ENCODE measurements around the gene PPP5C.
"Not testable (repeated sequence)": the region's sequence is repeated elsewhere in the genome, so short reads cannot be mapped to it uniquely, and the experiment has no call there.

PPP5C gene

DNA sequence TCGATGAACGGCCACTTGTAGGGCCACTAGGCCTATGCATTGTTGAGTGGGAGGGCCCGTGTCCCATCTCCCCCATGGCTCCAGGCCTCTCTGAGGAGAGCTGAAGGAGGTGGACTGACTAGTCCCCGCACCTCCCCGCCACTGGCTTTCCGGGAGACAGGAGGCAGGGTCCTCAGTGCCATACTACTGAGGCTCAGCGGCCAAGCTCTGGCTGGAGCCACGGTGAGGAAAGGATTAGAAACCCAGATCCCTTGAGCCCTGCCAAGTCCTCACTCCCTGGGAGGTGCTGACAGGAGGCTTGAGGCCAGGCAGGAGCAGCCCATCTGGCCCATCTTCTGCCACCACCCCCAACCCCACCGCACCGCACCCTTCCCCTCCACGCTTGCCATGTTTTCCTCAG is 37.5 kb downstream of the PPP5C start:
- no peak for DNase-seq (ENCODE audit: low read depth in 3 of 3, low spot score in 1 of 3)

DNA sequence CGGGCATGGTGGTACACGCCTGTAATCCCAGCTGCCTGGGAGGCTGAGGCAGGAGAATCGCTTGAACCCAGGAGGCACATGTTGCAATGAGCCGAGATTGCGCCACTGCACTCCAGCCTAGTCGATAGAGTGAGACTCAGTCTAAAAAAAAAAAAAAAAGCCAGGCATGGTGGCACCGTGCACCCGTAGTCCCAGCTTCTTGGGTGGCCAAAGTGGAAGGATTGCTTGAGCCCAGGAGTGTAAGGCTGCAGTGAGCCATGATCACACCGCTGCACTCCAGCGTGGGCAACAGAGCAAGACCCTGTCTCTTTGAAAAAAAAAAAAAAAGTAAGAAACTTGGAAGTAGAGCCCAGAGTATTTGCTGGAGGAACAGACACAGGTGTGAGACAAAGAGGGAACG is 38.7 kb downstream of the PPP5C start:
- DNase-seq (ENCODE audit: low read depth in 3 of 3, low spot score in 1 of 3), result no peak

DNA sequence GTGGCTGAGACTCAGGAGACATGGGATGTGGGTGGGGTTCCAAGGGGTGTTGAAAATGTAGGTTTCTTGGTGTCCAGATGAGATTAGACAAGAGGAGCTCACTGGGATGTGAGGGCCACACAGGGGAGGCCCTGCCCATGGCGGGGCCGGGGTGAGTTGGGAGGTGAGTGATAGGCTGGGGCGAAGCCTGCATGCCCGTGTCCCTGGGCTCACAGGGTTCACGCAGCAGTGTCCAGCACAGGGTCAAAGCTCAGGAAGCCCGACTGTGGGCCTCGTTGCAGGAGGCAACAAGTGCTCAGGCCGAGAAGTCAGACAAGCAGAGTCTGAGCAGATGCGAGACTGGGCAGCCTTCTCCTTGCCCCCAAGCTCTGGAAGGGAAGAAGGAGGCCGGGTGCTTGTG is 39.3 kb downstream of the PPP5C start:
- no peak for DNase-seq (ENCODE audit: low read depth in 3 of 3, low spot score in 1 of 3)

DNA sequence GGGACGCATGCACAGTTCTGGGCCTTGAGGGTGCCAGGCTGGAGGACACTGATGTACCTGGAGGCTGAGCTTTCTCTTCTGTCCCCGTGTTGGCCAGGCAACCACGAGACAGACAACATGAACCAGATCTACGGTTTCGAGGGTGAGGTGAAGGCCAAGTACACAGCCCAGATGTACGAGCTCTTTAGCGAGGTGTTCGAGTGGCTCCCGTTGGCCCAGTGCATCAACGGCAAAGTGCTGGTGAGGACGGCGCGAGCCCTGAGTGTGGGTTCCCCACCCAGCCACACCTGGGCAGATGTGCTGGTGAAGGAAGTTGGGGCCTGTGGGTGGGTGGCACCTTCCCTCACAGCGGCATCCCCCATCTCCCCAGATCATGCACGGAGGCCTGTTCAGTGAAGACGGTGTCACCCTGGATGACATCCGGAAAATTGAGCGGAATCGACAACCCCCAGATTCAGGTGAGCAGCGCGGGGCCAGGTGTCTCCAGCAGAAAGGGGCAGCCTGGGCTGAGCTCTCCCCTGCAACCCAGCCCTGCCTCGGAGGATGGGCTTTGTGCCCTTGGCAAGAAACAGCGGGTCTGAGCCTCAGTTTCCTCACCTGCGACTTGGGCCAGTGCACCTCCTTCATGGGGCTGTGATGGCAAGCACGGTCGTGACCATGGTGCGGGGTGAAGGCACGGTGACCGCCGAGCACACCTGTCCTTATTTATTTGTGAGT is 40.3 kb downstream of the PPP5C start:
- DNase-seq (ENCODE audit: low read depth in 3 of 3, low spot score in 1 of 3), result no peak

DNA sequence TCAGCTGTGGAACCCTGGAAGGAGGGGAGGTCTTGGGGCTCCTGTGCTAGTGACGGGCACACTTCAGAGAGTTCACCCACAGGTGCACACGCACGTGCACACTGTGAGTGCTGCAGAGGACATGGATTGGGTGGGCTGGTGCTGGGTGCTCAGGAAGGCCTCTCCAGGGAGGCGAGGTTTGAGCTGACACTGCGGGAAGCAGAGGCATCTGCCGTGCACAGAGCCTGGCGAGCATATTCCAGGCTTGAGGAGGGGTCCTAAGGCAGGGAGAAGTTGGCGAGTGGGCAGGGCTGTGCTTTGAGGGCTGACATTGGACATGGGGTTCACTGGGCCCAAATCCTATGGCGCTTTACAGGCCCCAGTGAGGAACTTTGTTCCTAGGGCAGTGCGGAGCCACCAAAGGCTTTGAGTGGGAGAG is 40.8 kb downstream of the PPP5C start:
- no peak for DNase-seq (ENCODE audit: low read depth in 3 of 3, low spot score in 1 of 3)

DNA sequence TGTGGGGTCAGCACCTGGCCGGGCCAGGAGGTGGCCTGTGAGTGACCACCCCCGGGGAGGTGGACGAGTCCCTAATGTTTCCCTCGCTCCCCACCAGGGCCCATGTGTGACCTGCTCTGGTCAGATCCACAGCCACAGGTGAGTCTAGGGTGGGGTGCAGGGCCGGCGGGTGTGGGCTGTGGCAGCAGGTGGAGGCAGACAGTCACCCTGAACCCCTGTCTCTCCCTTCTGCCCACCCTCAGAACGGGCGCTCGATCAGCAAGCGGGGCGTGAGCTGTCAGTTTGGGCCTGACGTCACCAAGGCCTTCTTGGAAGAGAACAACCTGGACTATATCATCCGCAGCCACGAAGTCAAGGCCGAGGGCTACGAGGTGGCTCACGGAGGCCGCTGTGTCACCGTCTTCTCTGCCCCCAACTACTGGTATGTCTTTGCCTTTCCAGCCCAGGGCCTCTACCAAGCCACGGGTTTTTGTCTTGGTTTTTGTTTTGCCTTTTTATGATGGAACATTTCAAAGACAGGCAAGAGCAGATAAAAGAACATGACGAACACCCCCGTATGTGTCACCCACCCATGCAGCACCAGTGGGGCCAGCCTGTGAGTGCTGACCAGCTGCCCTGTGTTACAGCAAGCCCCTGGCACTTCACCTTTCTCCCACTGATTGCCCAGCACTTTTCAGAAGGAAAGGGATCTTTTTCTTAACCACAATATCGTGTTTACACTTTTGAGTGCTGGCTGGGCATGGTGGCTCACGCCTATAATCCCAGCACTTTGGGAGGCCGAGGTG is 41.6 kb downstream of the PPP5C start:
- no peak for DNase-seq (ENCODE audit: low read depth in 3 of 3, low spot score in 1 of 3)

DNA sequence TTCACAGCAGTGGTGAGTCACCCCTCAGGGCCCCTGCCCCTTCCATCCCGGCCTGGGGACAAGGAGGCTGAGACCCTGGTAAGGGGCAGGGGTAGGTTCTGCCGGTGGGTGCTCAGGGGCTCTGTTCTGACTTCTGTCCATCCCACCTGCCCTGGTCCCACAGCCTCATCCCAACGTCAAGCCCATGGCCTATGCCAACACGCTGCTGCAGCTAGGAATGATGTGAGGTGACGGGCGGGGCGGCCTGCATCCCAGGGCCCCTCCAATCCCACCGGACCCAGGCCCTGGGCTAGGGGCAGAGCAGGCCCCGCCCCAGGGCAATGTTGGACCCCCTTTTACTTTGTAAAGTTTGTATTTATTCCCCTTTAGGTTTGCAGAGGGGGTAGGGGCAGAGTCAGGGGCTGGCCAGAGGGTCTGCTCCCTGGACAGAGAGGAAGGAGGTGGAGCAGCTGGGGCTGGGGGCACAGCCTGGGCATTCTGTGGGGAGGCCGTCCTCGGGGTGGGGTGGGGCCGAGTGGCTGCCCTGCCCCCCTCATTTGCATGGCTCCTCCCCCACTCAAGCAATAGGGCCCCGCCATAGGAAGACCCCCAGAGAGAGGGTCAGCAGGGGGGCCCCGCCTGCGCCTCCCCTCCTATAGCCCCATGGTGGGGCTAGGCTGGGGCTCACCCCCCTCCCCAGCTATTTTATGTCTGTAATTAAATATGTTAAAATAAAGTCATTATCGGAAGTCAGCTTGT is 43.4 kb downstream of the PPP5C start:
- DNase-seq (ENCODE audit: low read depth in 3 of 3, low spot score in 1 of 3), result no peak

DNA sequence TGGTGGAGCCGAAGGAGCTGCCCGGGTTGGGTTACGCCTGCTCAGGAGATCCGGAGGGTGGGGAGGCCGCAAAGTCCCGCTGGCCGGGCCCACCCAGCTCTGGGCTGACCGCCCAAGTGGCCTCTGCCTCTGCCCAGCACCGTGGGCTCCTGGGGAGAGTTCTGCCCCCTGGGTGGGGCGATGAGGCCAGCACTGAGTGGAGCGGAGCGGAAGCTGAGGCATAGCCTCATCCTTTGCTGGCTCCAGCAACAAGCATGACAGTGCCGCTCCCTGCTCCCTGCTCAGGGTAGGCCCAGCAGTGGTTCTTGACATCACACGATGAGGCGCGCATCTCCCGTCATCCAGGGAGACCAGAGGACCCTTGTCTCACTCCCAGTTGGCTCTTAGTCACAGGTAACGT is 44.0 kb downstream of the PPP5C start:
- no peak for DNase-seq (ENCODE audit: low read depth in 3 of 3, low spot score in 1 of 3)

DNA sequence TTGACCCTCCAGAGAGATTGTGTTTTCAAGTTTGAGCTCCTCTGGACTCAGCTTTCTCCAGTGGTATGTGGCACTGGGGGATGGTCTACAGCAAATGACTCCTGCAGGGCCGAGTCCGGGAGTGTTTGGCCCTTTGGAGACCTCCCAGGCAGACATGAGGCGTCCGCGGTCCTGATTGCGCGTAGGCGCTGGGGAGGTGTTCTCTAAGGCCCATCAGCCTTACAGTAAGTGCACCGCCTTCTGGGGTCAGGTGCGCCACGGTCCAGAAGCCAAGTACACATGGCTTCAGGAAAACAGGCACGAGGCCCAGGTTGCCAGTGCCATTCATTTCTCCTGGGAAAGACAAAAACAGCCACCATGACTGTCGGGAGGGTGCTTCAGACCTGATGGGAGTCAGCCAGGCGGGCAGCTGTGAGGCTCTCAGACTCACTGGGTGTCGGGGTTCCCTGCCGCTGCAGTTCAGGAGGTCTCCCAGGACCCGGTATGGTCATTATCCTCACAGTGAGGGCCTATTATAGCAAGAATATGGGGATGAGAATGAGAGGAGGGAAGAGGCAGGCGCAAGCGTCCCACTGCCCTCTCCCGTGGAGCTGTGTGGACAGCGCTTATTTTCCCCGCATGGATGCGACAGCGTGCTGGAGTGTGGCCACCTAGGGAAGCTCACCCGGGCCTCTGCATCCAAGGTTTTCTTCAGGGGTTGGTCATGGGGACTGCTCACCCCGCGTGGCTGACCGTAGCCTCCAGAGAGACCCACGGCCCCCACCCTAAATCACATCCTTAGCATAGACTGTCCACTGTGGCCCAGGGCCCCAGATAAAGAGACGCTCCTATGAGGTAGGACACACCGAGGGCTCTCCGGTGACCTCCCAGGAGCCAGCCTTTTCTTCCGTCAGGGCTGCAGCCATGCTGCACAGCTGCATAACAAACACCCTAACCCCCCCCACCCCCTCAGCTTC is 44.7 kb downstream of the PPP5C start:
- DNase-seq (ENCODE audit: low read depth in 3 of 3, low spot score in 1 of 3), result no peak

DNA sequence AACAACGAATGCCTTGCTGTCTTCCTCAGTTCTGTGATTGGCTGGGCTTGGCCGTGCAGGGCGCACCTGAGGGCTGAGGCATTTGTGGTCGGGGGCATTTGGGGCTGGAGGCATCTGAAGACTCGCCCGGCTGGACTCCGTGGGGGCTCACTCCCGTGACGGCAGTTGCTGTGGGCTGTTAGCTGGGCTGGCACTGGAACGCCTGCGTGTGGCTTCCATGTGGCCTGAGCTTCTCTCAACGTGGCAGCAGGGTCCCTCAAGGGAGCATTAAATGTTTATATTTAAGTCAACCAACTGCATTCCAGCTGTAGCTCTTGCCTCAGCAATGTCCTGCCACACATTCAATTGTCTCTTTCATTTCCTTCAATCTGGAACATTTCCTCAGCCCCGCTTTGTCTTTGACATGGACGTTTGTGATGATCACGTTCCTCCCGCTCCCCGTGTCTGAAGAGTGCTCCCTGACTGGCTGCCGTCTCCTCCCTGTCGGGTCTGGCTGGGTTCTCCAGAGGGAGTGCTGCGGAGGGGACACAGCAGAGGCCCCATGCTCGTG is 45.4 kb downstream of the PPP5C start:
- no peak for DNase-seq (ENCODE audit: low read depth in 3 of 3, low spot score in 1 of 3)

DNA sequence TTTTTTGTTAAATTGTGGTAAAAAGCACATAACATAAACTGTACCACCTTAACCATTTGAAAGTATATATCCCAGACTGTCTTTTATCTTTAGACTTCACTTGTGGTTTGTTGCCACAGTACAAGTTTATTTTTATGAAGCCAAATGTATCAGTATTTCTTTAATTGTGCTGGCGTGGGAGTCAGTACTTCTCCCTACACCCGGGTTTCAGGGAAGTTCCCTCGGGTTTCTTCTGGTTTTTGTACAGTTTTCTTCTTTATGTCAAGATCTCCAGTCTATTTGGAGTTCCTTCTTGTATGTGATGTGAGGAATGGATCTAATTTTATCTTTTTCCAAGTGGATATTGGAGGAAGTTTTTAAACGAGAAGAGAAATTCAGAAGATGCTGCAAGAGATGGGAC is 46.0 kb downstream of the PPP5C start:
- DNase-seq (ENCODE audit: low read depth in 3 of 3, low spot score in 1 of 3), result no peak

DNA sequence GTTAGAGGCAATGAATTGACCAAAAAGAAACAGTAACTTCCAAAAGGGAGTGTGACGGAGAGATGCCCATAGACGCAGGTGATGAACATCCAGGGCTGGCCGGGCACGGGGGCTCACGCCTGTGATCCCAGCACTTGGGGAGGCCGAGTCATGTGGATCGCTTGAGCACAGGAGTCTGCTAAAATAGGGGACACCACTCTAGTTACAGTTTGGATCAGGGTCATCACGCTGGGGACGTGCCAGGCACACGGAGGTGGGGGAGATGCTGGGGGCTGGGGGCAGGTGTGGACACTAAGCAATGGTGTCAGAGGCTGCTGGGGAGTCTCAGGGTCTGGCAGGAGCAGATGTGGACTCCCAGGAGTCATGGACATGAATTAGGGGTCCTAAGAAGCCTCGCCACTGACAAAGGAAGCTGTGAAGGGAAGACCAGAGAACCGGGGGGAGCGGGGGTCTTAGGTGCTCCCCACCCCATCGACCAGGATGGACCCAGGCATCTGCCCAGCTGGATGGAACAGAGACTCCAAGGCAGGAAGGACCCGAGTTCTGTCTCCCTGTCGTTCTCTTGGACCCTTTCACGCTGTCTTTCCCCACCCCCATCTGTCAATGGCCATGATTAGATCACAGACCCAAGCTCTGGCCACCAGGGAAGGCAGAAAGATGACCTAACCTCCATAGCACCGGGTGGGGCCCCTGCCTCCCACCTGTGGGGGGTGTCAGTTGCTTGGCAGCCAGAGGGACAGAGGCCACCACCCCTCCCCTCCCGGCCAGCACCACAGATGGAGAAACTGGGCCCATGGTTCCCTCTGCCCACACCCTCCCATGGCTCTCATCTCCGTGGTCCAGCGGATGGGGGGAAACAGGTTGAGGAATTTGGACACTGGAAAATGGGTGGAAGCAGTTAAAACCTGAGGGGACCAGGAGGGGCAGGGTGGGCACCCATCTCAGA is 46.8 kb downstream of the PPP5C start:
- DNase-seq (ENCODE audit: low read depth in 3 of 3, low spot score in 1 of 3), result no peak

DNA sequence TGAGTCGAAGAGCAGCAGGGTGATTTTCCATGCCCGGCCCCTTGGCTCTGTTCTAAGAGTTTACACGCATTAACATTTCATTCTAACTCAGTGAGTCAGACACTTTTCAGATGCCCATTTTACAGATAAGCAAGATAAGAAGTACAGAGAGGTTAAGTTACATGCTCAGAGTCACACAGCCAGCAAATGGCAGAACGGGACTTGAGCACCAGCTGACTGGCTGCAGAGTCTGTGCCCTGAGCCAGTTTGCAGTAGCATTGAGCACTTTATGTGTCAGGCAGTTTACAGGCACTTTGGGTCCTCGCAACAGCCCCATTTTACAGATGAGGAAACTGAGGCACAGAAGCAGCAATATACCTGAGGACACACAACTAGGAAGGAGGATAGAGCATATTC is 47.5 kb downstream of the PPP5C start:
- no peak for DNase-seq (ENCODE audit: low read depth in 3 of 3, low spot score in 1 of 3)

DNA sequence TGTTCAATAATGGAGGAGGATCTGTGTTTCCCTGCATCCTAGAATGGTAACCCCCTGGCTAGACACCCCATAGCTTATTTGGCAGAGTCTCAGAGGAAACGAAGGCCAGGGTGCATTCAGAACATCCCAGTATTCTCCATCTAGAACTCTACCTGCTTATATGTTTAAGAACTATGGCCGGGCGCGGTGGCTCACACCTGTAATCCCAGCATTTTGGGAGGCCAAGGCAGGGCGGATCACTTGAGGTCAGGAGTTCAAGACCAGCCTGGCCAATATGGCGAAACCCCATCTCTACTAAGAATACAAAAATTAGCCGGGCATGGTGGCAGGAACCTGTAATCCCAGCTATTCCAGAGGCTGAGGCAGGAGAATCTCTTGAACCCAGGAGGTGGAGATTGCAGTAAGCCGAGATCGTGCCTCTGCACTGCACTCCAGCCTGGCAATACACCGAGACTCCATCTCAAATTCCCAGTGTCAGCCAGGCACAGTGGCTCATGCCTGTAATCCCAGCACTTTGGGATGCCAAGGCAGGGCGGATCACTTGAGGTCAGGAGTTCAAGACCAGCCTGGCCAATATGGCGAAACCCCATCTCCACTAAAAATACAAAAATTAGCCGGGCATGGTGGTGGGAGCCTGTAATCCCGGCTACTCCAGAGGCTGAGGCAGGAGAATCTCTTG is 51.1 kb downstream of the PPP5C start:
- DNase-seq (ENCODE audit: low read depth in 3 of 3, low spot score in 1 of 3), result not testable (repeated sequence)

DNA sequence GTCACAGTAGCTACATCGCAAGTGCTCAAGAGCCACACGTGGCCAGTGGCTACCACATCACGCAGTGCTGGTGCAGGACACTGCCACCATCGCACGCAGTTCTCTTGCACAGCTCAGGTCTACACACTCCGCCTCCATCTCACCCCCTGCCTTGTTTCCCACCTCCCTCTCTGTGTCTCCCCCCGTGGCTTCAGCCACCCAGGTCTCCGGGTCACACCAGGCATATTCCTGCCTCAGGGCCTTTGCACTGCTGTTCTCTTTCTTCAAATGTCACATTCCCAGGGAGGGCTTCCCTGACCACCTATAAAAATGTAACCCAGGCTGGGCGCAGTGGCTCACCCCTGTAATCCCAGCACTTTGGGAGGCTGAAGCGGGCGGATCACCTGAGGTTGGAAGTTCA is 55.8 kb downstream of the PPP5C start:
- no peak for DNase-seq (ENCODE audit: low read depth in 3 of 3, low spot score in 1 of 3)

DNA sequence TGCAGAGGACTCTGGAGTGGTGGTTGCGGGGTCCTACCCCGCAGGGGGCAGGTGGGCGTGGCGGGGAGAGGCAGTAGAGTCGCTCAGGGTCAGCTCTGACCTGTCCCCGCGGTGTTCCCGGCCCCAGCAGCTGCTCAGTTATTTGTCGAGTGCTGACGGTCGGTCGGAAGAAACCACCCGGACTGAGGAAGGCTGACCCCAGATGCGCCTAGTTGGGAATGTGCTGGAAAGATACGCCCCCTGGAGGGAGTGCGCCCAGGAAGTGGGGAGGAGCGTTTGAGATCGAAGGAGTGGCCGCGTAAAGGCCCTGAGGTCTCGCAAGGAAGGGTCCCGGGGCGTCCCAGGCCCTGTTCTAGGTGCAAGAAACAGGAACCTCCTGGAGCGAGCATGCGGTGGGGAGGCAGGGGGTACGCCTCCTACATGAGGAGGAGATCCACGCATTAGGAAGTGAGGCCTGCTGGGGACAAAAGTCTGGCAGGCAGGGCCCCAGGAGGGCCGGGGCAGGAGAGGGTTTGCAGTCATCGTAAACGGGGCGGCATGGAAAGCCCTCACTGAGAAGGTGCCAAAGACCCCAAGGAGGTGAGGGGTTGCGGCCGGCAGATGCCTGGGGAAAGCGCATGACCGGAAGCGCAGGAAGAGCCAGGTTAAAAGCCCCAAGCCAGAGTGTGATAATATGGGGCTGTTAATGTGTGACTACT is 57.3 kb downstream of the PPP5C start:
- no peak for DNase-seq (ENCODE audit: low read depth in 3 of 3, low spot score in 1 of 3)

DNA sequence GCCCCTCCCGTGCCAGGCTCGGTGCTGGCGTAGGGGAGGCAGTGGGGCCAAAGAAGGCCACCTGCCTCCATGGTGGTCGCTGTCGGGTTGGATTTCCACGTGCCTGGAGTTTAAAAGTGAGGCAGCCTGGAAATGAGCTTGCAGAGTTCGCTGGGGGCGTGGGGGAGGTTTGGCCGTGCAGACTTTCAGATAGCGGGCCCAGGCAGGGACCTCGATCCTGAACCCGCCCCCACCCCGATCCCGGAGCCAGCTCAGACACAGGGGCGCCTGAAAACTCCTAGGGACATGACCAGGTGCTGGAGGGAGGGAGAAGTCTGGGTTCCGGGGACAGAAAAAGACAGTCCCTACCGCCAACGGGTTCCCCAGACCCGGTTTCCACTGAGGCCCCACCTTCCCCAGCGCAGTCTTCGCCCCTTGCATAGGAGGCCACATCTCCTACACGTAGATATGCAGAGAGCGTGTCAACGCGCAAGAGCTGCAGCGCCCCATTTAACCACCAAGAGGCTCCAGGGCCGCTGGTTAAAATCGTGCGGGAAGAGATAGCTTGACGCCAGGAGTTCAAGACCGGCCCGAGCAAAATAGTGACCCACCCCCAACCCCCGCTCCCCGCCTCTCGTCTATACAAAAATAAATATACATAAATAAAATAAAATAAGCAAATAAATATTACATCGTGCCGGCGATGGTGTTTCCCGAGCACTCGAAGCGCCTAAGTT is 58.0 kb downstream of the PPP5C start:
- no peak for DNase-seq (ENCODE audit: low read depth in 3 of 3, low spot score in 1 of 3)

DNA sequence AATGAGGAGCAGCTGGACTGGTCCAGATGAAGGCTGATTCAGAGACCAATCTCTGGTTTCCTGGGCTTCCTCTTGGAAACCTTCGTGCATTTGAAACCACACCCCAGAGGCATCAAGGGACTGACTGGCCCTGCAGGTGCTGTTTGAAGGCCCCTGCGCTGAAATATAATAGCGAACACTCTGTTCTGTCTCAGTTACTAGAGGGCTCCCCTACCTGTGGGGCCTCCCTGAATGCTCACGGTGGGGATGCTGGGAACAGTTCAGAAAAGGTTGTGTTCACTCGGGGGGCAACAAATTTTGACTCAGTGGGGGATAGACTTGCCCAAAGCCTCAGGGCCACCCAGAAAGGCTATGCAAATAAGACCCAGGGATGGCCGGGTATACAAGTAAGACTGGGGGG is 60.1 kb downstream of the PPP5C start:
- no peak for DNase-seq (ENCODE audit: low read depth in 3 of 3, low spot score in 1 of 3)

All from stimulated activated CD4-positive, alpha-beta T cell treated with anti-CD3 and anti-CD28 coated beads, TNF-alpha, amount 100 ng/mL, for 1 hour (primary cell).